ENCODE measurements around the gene GNA12.
"Not testable (repeated sequence)": the region's sequence is repeated elsewhere in the genome, so short reads cannot be mapped to it uniquely, and the experiment has no call there.

GNA12 gene

DNA sequence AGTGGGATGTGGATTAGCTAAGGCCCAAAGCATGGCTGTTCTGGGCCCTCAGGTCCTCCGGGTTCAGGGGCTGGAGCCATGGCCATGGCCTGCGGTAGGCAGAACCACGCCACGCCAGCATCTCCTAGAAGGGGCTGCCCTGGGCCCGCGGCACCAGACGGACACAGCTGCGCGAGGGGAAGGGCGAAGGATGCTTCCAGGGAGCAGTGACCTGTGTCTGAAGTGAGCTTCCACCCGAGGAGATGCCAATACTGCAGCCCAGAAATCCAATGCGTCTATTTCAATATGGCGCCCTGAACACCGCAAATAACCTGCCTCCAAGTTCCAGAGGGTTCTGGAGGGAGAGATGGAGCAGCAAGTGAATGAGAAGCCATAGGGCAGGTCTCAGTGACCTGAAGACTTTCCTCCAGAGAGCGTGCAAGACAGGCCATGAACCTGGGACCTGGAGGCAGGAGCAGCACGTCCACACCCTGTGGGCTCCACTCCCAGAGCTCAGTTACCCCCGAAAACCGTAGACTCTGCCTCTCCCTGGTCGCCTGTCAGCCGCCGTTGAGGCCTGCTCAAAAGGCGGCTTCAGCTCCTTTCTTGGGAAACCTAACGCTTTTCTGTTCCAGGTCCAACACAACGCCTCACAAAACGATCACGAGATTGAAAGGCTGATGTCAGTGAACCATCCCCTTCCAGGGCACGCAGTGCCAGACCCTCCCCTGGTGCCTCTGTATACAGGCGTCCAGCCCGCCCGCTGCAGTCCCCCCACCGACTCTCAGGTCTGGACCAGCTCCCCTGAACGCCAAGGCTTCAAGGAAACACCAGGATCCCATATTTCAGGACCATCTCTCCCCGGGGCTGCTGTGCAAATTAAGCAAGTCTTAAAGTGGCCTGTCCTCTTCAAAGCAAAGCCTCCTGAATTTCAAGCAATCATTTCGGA, 118.7 kb downstream of the GNA12 start:
- Histone ChIP-seq H3K4me1 (ENCODE audit: control insufficient read depth, insufficient read depth, low read length) (peaks cover 17% of the 10 kb centered on the region), H3K36me3 (ENCODE audit: control insufficient read depth, insufficient read depth, low read length) (peaks cover 14% of the 10 kb centered on the region), H3K4me3 (ENCODE audit: low read length) (no peak overlapping the region), H3K27me3 (ENCODE audit: control insufficient read depth, insufficient read depth, low read length) (no peaks in the 10 kb centered on the region), H3K27ac (ENCODE audit: low read depth, low read length) (no peak overlapping the region), H3K9ac (ENCODE audit: low read length) (no peak overlapping the region)

DNA sequence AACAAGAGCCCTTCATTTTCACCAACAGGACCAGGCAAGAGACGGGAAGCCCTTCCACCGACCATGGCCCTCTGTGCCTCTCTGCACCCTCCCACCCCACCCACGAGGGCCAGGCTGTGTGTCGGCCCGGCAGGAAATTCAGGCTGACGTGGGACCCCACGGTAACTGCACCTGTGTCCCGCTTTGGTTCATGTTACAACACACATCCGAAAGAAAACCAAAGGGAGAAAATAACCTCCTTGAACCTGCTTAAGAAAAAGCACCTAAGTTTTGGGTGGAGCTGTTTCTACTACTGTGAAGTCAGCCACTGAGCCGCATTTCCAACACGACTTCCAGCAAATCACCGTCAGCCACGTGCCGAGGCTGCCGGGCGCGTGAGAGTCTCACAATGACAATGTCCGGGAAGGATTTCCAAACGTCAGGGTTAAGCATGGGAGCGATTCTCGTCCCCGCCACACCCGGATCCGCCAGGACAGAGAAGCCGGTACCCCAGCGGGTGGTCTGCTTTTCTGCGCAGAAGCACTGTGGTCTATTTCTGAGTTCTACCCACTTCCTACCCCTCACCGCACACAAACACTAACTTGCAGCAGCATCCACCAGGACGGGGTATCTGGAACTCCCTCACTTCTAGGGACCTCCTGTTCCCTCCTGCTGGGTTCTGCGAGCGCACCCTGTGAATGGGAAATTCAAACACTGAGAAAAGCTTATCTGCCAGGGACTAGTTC, 119.5 kb downstream of the GNA12 start:
- no peak overlapping the region for H3K4me3 ChIP-seq (ENCODE audit: low read length)
- no peaks in the 10 kb centered on the region for H3K27me3 ChIP-seq (ENCODE audit: control insufficient read depth, insufficient read depth, low read length)
- H3K36me3 ChIP-seq (ENCODE audit: control insufficient read depth, insufficient read depth, low read length) = peaks cover 11% of the 10 kb centered on the region
- H3K4me1 ChIP-seq (ENCODE audit: control insufficient read depth, insufficient read depth, low read length) = peaks cover 11% of the 10 kb centered on the region
- H3K27ac ChIP-seq (ENCODE audit: low read depth, low read length) = no peak overlapping the region
- H3K9ac ChIP-seq (ENCODE audit: low read length) = no peak overlapping the region

DNA sequence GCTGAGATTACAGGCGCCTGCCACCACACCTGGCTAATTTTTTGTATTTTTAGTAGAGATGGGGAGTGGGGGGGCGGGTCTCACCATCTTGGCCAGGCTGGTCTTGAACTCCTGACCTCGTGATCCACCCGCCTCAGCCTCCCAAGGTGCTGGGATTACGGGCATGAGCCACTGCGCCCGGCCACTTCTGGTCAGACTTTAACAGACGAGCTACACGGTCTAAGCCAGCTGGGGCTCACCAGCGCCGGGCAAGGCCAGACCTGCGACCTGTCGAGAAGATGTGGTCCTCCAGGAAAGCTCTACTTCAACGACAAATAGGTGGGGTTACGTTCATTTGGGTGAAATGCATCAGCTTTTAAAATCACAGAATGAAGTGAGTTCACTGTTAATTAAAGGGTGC, 120.1 kb downstream of the GNA12 start:
- peaks cover 11% of the 10 kb centered on the region for H3K36me3 ChIP-seq (ENCODE audit: control insufficient read depth, insufficient read depth, low read length)
- not testable (repeated sequence) for H3K27ac ChIP-seq (ENCODE audit: low read depth, low read length); H3K9ac ChIP-seq (ENCODE audit: low read length); H3K4me3 ChIP-seq (ENCODE audit: low read length); H3K27me3 ChIP-seq (ENCODE audit: control insufficient read depth, insufficient read depth, low read length); H3K4me1 ChIP-seq (ENCODE audit: control insufficient read depth, insufficient read depth, low read length)

DNA sequence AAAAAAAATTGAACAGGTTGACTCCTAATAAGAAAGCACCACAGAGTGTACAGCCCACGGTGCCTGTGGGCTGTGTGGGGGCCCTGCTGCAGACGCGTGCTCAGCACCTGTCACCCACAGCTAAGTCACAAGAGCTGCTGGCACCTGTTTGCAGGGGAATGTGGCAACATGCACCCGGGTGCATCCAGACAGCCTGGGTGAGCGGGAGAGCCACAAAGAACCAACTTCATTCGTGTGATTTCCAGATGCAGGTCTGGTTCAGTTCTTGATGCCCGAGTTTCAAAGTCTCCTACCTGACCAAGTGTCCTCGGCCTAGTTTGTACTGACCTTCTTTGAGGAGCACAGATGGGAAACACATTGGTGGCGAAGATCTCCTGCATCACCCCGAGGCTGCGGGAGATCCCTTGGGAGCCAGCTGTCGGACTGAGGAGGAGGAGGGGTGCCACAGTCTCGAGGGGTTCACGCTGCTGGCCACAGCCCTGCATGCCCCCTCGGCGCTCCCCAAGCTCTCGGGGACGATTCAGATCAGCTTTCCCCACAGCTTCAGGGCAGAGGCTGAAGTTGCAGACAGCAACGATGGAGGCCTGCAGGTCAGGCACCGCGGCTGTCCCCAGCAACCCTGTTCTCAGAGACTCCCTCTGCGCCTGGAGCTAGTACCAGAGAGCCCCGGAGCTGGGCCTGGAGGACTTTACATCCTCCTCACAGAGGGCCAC, 120.8 kb downstream of the GNA12 start:
- H3K4me1 ChIP-seq (ENCODE audit: control insufficient read depth, insufficient read depth, low read length) = peaks cover under 1% of the 10 kb centered on the region
- no peaks in the 10 kb centered on the region for H3K27me3 ChIP-seq (ENCODE audit: control insufficient read depth, insufficient read depth, low read length)
- H3K36me3 ChIP-seq (ENCODE audit: control insufficient read depth, insufficient read depth, low read length) = peaks cover 11% of the 10 kb centered on the region
- H3K9ac ChIP-seq (ENCODE audit: low read length) = no peak overlapping the region
- no peak overlapping the region for H3K4me3 ChIP-seq (ENCODE audit: low read length)
- H3K27ac ChIP-seq (ENCODE audit: low read depth, low read length) = no peak overlapping the region

DNA sequence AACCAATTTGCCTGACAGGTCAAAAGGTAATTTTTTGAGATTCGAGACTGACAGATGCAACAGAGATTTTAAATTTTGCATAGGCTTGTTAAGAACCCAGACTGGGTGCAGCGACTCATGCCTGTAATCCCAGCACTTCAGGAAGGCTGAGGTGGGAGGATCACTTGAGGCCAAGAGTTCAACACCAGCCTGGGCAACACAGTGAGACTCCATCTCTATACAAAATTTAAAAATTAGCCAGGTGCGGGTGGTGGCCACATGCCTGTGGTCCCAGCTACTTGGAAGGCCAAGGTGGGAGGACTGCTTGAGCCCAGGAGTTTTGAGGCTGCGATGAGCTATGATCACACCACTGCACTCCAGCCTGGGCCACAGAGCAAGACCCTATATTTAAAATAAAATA, 121.5 kb downstream of the GNA12 start:
- H3K36me3 ChIP-seq (ENCODE audit: control insufficient read depth, insufficient read depth, low read length) = peaks cover 11% of the 10 kb centered on the region
- no peaks in the 10 kb centered on the region for H3K27me3 ChIP-seq (ENCODE audit: control insufficient read depth, insufficient read depth, low read length)
- H3K4me1 ChIP-seq (ENCODE audit: control insufficient read depth, insufficient read depth, low read length) = peaks cover 3% of the 10 kb centered on the region
- no peak overlapping the region for H3K9ac ChIP-seq (ENCODE audit: low read length)
- H3K27ac ChIP-seq (ENCODE audit: low read depth, low read length) = no peak overlapping the region
- no peak overlapping the region for H3K4me3 ChIP-seq (ENCODE audit: low read length)

DNA sequence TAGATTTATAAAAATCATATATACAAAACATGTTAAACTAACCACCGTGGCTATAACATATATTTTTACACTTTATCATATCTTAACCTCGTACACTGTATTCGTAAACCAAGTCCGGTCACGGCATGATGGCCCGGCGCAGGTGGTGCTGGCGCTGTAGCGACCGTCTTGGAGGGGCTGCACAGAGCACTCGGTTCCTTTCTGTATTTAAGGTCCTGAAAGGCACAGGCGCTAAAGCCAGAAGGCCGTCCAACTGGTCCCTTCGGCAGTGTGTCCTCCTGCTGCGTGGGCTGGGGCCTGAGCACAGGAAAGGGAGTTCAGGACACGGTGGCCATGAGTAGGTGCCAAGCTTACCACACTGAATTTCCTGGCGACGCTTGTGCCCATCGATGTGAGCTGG, 122.3 kb downstream of the GNA12 start:
- Histone ChIP-seq H3K4me1 (ENCODE audit: control insufficient read depth, insufficient read depth, low read length) (peaks cover 9% of the 10 kb centered on the region), H3K4me3 (ENCODE audit: low read length) (no peak overlapping the region), H3K27me3 (ENCODE audit: control insufficient read depth, insufficient read depth, low read length) (no peaks in the 10 kb centered on the region), H3K9ac (ENCODE audit: low read length) (no peak overlapping the region), H3K36me3 (ENCODE audit: control insufficient read depth, insufficient read depth, low read length) (peaks cover 11% of the 10 kb centered on the region), H3K27ac (ENCODE audit: low read depth, low read length) (no peak overlapping the region)

DNA sequence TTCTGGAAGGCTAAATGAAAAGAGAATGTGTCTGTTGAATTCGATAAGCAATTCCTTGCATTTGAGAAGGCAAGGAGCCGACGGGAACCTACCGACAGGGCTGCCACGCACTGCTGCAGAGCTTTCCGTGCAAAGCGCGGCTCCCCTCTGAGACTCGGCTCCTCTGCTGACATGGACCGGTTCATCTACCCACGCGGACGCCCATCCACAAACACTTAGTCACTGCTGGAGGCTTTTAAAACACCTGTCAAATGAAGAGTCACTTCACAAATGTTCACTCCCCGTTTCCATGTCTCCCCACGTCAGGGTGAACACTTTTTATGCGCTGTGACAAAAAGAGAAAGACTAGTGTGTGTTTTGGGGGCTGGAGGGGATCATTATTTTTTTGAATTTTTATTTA, 124.1 kb downstream of the GNA12 start:
- Histone ChIP-seq H3K27ac (ENCODE audit: low read depth, low read length) (no peak overlapping the region), H3K36me3 (ENCODE audit: control insufficient read depth, insufficient read depth, low read length) (peaks cover 7% of the 10 kb centered on the region), H3K4me1 (ENCODE audit: control insufficient read depth, insufficient read depth, low read length) (peaks cover 13% of the 10 kb centered on the region), H3K27me3 (ENCODE audit: control insufficient read depth, insufficient read depth, low read length) (no peaks in the 10 kb centered on the region), H3K9ac (ENCODE audit: low read length) (no peak overlapping the region), H3K4me3 (ENCODE audit: low read length) (no peak overlapping the region)

DNA sequence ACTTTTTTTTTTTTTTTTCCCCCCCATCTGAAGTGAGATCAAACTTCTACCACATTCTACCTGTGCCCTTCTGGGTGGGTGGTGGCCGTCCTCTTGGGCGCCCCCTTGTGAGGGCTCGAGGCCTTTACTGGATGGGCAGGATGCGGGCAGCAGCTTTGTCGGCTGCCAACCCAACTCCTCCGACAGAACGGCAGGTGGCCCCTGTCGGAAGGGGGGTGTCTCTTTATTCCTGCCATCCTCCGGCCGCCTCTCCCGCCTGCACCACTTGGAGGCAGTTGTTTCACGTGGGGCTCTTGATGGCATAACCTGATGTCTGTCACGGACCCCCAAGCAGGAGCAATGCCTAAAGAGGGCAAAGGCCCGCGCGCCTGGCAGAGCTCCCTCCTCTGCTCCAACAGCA, 125.1 kb downstream of the GNA12 start:
- H3K9ac ChIP-seq (ENCODE audit: low read length) = no peak overlapping the region
- peaks cover 7% of the 10 kb centered on the region for H3K36me3 ChIP-seq (ENCODE audit: control insufficient read depth, insufficient read depth, low read length)
- peaks cover 13% of the 10 kb centered on the region for H3K4me1 ChIP-seq (ENCODE audit: control insufficient read depth, insufficient read depth, low read length)
- no peaks in the 10 kb centered on the region for H3K27me3 ChIP-seq (ENCODE audit: control insufficient read depth, insufficient read depth, low read length)
- no peak overlapping the region for H3K27ac ChIP-seq (ENCODE audit: low read depth, low read length)
- no peak overlapping the region for H3K4me3 ChIP-seq (ENCODE audit: low read length)

DNA sequence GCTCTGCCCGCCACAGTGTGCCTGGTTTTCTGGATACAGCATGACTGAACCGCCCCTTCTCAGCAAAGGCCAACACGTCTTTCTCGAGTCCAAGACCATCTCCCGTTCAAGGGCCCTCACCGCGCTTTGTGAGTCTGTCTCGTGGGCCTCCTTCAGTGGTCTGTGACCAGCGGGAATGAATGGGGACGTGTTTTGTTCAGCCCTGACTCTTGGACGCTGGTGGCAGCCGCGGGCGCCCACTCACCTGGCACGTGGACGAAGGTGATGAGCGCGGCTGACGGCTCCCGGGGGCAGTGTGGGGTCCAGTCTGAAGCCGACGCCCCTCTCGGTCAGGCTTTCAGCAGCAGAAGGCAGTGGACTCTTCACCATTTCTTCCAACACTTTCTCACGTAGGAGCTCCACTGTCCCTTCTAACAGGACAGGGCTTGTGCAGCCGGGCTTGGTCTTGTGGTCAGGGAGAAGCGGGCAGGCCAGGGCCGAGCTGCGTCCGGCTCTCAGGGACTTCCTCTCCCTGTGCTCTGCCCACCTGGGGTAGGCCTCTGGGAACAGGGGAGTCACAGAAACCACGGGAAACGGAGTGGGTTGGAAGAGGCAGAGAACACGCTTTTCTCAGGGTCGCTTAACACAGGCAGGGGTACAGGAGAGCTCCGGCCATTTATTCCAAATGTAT, 125.7 kb downstream of the GNA12 start:
- H3K27ac ChIP-seq (ENCODE audit: low read depth, low read length) = no peak overlapping the region
- no peak overlapping the region for H3K4me3 ChIP-seq (ENCODE audit: low read length)
- no peak overlapping the region for H3K9ac ChIP-seq (ENCODE audit: low read length)
- H3K36me3 ChIP-seq (ENCODE audit: control insufficient read depth, insufficient read depth, low read length) = peaks cover 7% of the 10 kb centered on the region
- no peaks in the 10 kb centered on the region for H3K27me3 ChIP-seq (ENCODE audit: control insufficient read depth, insufficient read depth, low read length)
- peaks cover 13% of the 10 kb centered on the region for H3K4me1 ChIP-seq (ENCODE audit: control insufficient read depth, insufficient read depth, low read length)

DNA sequence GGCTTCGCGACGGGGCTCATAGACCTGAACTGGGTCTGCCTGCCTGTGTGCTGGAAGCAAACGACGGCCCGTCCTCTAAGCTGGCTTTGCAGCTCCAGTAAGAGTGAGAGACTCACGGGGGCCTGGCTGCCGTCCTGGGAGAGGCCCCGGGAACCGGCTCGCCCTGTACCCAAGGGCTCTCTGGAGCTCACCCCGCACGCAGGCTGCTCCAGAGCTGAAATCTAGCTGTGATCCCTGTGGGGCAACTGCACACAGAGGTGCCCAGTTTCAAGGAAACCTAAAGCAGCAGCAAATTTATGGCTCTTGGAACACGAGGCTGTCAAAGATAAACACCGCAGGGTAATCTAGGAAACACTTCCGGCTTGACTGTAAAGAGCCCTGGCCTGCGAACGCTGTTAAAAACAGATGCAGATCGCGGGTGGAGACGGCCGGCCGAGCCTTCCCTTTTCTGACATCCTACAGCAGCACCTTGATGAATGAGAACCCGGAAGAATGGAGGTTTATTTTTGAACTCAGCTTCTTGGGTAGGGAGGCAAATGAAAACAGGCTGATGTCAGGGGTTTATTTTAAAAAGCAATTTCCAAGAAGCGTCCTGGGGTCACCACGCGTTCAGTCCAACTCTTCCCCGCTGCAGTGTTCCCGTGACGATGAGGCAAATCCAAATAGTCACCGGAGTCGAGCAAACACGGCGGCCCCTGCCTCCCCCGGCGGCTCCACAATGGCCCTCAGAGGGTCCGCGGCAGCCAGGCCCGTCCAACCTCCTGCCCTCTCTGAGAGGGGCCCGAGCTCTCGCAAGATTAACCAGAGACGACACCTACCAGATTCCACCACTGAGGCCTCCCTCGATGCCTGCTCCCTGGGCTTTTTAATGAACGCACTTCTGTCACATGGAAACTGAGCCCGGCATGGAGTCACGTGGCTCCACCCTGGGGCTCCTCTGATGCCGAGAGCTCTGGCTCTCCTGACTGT, 126.5 kb downstream of the GNA12 start:
- Histone ChIP-seq H3K36me3 (ENCODE audit: control insufficient read depth, insufficient read depth, low read length) (peaks cover 3% of the 10 kb centered on the region), H3K9ac (ENCODE audit: low read length) (no peak overlapping the region), H3K27ac (ENCODE audit: low read depth, low read length) (peak overlapping the region; percentile 40), H3K27me3 (ENCODE audit: control insufficient read depth, insufficient read depth, low read length) (no peaks in the 10 kb centered on the region), H3K4me1 (ENCODE audit: control insufficient read depth, insufficient read depth, low read length) (peaks cover 13% of the 10 kb centered on the region), H3K4me3 (ENCODE audit: low read length) (peak overlapping the region; percentile 43)

DNA sequence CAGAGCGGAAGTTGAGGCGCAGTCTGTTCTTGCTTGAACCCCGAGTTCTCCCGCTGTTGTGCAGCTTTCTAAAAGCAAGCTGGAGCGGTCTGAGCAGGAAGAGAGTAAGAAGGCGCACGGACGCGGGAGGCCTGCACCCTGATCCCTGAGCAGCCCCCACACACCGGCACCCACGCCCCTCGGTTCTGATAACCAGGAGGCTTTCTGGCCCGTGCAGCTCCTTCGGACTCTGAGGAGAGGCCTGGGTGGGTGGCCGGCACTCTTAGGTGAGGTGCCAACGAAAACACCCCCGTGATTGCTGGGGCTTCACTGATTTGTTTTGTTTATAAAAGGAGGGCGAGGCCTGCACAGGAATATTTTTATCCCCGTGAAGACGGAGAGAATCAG, 127.2 kb downstream of the GNA12 start:
- H3K4me1 ChIP-seq (ENCODE audit: control insufficient read depth, insufficient read depth, low read length) = peaks cover 13% of the 10 kb centered on the region
- H3K36me3 ChIP-seq (ENCODE audit: control insufficient read depth, insufficient read depth, low read length) = peaks cover 3% of the 10 kb centered on the region
- no peak overlapping the region for H3K9ac ChIP-seq (ENCODE audit: low read length)
- H3K27ac ChIP-seq (ENCODE audit: low read depth, low read length) = peak overlapping the region; percentile 40
- H3K4me3 ChIP-seq (ENCODE audit: low read length) = peak overlapping the region; percentile 41
- H3K27me3 ChIP-seq (ENCODE audit: control insufficient read depth, insufficient read depth, low read length) = no peaks in the 10 kb centered on the region
